WTC11 (cell line): Measurements from ENCODE around the gene RIC8B. TPM values are rescaled to one million over a fixed set of nuclear protein-coding genes. Genes with fewer than 3 reads are reported as not detected.

Experiments used
- ATAC-seq: fragments of 200-7000 bp; cut with Tn5 transposase; 2 replicates; pipeline ENCODE4 v1.10.0; 2021; ENCODE audit warnings: mild to moderate bottlenecking, moderate library complexity
- CTCF ChIA-PET: fragments of 300-600 bp; sonication (Branson Sonifier 250); formaldehyde crosslinking; loops from one replicate; lab custom pipeline; 2021; ENCODE audit warnings: antibody characterized with exemption; lab: Charles Lee
- POLR2A ChIA-PET: fragments of 350-600 bp; sonication (Branson Sonifier 250); formaldehyde crosslinking; loops from one replicate; lab custom pipeline; 2021; ENCODE audit warnings: antibody characterized with exemption; lab: Charles Lee
- DNase-seq: peaks from one replicate; pipeline ENCODE4 v3.0.0; 2021; ENCODE audit warnings: low spot score
- H3K27ac Mint-ChIP-seq: 2 replicates; pipeline ENCODE4 v1.8.0; 2021; ENCODE audit warnings: mixed read lengths
- H3K27me3 Mint-ChIP-seq: 2 replicates; pipeline ENCODE4 v1.8.0; 2021; ENCODE audit warnings: low read depth, mild to moderate bottlenecking, moderate library complexity, mixed read lengths
- H3K36me3 Mint-ChIP-seq: 2 replicates; pipeline ENCODE4 v1.8.0; 2021; ENCODE audit warnings: mixed read lengths
- H3K4me1 Mint-ChIP-seq: 2 replicates; pipeline ENCODE4 v1.8.0; 2022; ENCODE audit warnings: mixed read lengths
- H3K4me3 Mint-ChIP-seq: 2 replicates; pipeline ENCODE4 v1.8.0; 2021; ENCODE audit warnings: mild to moderate bottlenecking, moderate library complexity, mixed read lengths
- H3K9me3 Mint-ChIP-seq: 2 replicates; pipeline ENCODE4 v1.8.0; 2021; ENCODE audit warnings: mixed read lengths
- ATF3 ChIP-seq: sonication (generic); formaldehyde crosslinking; conservative IDR thresholded peaks from 2 replicates; pipeline ENCODE4 v1.8.1; 2022; ENCODE audit warnings: mild to moderate bottlenecking, missing genetic modification reagents
- CBFB ChIP-seq: sonication (generic); formaldehyde crosslinking; IDR thresholded peaks from 2 replicates; pipeline ENCODE4 v1.8.1; 2022; ENCODE audit warnings: mild to moderate bottlenecking, low read depth, missing genetic modification reagents
- CREB1 ChIP-seq: sonication (generic); formaldehyde crosslinking; IDR thresholded peaks from 2 replicates; pipeline ENCODE4 v1.8.0; 2023; ENCODE audit warnings: mild to moderate bottlenecking, missing genetic modification reagents
- ETV6 ChIP-seq: sonication (generic); formaldehyde crosslinking; IDR thresholded peaks from 2 replicates; pipeline ENCODE4 v1.8.1; 2022; ENCODE audit warnings: mild to moderate bottlenecking, missing genetic modification reagents
- FOXP1 ChIP-seq: sonication (generic); formaldehyde crosslinking; IDR thresholded peaks from 2 replicates; pipeline ENCODE4 v1.8.0; 2022; ENCODE audit warnings: missing genetic modification reagents, mild to moderate bottlenecking, moderate library complexity, borderline replicate concordance
- GRHL2 ChIP-seq: fragments of 250-450 bp; sonication (Bioruptor Pico); IDR thresholded peaks from 2 replicates; pipeline ENCODE4 v1.8.0; 2022; ENCODE audit warnings: mild to moderate bottlenecking, moderate library complexity; ENCODE audit not compliant: insufficient replicate concordance, severe bottlenecking
- GTF2I ChIP-seq: fragments of 250-450 bp; sonication (Bioruptor Pico); conservative IDR thresholded peaks from 2 replicates; pipeline ENCODE4 v1.4.0; 2021; ENCODE audit warnings: mild to moderate bottlenecking
- IRF2 ChIP-seq: sonication (generic); formaldehyde crosslinking; IDR thresholded peaks from 2 replicates; pipeline ENCODE4 v1.8.0; 2022; ENCODE audit warnings: low read depth, missing genetic modification reagents, borderline replicate concordance
- MLX ChIP-seq: sonication (generic); formaldehyde crosslinking; IDR thresholded peaks from 2 replicates; pipeline ENCODE4 v1.8.1; 2023; ENCODE audit warnings: mild to moderate bottlenecking, missing genetic modification reagents, moderate library complexity
- NR3C1 ChIP-seq: sonication (generic); formaldehyde crosslinking; conservative IDR thresholded peaks from 2 replicates; pipeline ENCODE4 v1.8.1; 2023; ENCODE audit warnings: low read depth, mild to moderate bottlenecking, missing genetic modification reagents
- PRDM15 ChIP-seq: sonication (generic); formaldehyde crosslinking; IDR thresholded peaks from 2 replicates; pipeline ENCODE4 v1.8.0; 2022; ENCODE audit warnings: missing genetic modification reagents
- PREB ChIP-seq: sonication (generic); formaldehyde crosslinking; IDR thresholded peaks from 2 replicates; pipeline ENCODE4 v1.8.1; 2022; ENCODE audit warnings: mild to moderate bottlenecking, missing genetic modification reagents, moderate library complexity, borderline replicate concordance
- RELA ChIP-seq: sonication (generic); formaldehyde crosslinking; IDR thresholded peaks from 2 replicates; pipeline ENCODE4 v1.8.1; 2022; ENCODE audit warnings: missing genetic modification reagents, mild to moderate bottlenecking, borderline replicate concordance
- TP53 ChIP-seq: sonication (generic); formaldehyde crosslinking; IDR thresholded peaks from 2 replicates; pipeline ENCODE4 v1.8.1; 2023; ENCODE audit warnings: mild to moderate bottlenecking, missing genetic modification reagents
- ZBTB21 ChIP-seq: sonication (generic); formaldehyde crosslinking; IDR thresholded peaks from 2 replicates; pipeline ENCODE4 v1.8.1; 2023; ENCODE audit warnings: mild to moderate bottlenecking, missing genetic modification reagents, borderline replicate concordance
- ZMAT4 ChIP-seq: fragments of 250-450 bp; sonication (Bioruptor Pico); IDR thresholded peaks from 2 replicates; pipeline ENCODE4 v1.9.0; 2021; ENCODE audit warnings: mild to moderate bottlenecking
- ZNF423 ChIP-seq: fragments of 250-450 bp; sonication (Bioruptor Pico); IDR thresholded peaks from 2 replicates; pipeline ENCODE4 v2.1.2; 2022; ENCODE audit warnings: mild to moderate bottlenecking, moderate library complexity
- ZNF671 ChIP-seq: fragments of 250-450 bp; sonication (Bioruptor Pico); IDR thresholded peaks from 2 replicates; pipeline ENCODE4 v1.8.0; 2021; ENCODE audit warnings: mild to moderate bottlenecking
- total RNA-seq: library from RNA; stranded (reverse); gene quantifications from 3 replicates; pipeline ENCODE4 v1.2.3, GENCODE V29; 2021
- TF ChIP-seq, protein P1 (sequence below): sonication (generic); formaldehyde crosslinking; IDR thresholded peaks from 2 replicates; pipeline ENCODE4 v1.8.1; 2023; ENCODE audit warnings: mild to moderate bottlenecking, missing genetic modification reagents, borderline replicate concordance
- TF ChIP-seq, protein P2 (sequence below): fragments of 250-450 bp; sonication (Bioruptor Pico); IDR thresholded peaks from 2 replicates; pipeline ENCODE4 v1.9.0; 2021; ENCODE audit warnings: moderate library complexity, mild to moderate bottlenecking, inconsistent platforms, borderline replicate concordance

The RIC8B gene
- total RNA-seq, 1 experiment from 2014 or later = 20.2 TPM

- TF ChIP-seq, protein P1, sequence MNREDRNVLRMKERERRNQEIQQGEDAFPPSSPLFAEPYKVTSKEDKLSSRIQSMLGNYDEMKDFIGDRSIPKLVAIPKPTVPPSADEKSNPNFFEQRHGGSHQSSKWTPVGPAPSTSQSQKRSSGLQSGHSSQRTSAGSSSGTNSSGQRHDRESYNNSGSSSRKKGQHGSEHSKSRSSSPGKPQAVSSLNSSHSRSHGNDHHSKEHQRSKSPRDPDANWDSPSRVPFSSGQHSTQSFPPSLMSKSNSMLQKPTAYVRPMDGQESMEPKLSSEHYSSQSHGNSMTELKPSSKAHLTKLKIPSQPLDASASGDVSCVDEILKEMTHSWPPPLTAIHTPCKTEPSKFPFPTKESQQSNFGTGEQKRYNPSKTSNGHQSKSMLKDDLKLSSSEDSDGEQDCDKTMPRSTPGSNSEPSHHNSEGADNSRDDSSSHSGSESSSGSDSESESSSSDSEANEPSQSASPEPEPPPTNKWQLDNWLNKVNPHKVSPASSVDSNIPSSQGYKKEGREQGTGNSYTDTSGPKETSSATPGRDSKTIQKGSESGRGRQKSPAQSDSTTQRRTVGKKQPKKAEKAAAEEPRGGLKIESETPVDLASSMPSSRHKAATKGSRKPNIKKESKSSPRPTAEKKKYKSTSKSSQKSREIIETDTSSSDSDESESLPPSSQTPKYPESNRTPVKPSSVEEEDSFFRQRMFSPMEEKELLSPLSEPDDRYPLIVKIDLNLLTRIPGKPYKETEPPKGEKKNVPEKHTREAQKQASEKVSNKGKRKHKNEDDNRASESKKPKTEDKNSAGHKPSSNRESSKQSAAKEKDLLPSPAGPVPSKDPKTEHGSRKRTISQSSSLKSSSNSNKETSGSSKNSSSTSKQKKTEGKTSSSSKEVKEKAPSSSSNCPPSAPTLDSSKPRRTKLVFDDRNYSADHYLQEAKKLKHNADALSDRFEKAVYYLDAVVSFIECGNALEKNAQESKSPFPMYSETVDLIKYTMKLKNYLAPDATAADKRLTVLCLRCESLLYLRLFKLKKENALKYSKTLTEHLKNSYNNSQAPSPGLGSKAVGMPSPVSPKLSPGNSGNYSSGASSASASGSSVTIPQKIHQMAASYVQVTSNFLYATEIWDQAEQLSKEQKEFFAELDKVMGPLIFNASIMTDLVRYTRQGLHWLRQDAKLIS = no peak
These were observed 45.5 kb downstream of the RIC8B start (continued) for GRCh38 chr12:106819991-106820390.

GRCh38 chr12:106831699-106832098 lies 57.2 kb downstream of the RIC8B start:
- Mint-ChIP-seq H3K9me3 (no peaks in the 10 kb centered on the region), H3K4me3 (no peak overlapping the region), H3K36me3 (0 out of 2 replicates have a peak, but pooled peaks cover 5% of the 10 kb centered on the region), H3K4me1 (peaks cover 15% of the 10 kb centered on the region), H3K27ac (peak overlapping the region; percentile 61), H3K27me3 (no peaks in the 10 kb centered on the region)
- CTCF ChIA-PET = interaction anchor here (1.1 to 1.4 kb wide), 2 partner anchors 10 to 109 kb away, joined by 3 to 6 read pairs; no protein-coding TSS in a partner anchor
- DNase-seq (no peak), ATAC-seq (peak; percentile 85)
- TF ChIP-seq, protein P2, sequence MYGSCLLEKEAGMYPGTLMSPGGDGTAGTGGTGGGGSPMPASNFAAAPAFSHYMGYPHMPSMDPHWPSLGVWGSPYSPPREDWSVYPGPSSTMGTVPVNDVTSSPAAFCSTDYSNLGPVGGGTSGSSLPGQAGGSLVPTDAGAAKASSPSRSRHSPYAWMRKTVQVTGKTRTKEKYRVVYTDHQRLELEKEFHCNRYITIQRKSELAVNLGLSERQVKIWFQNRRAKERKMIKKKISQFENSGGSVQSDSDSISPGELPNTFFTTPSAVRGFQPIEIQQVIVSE (CRISPR knock-in tag) = no peak
- no peak for TF ChIP-seq NR3C1 (CRISPR knock-in tag)
- no peak for TF ChIP-seq TP53 (CRISPR knock-in tag)
- no peak for TF ChIP-seq IRF2 (CRISPR knock-in tag)
- no peak for TF ChIP-seq CREB1 (CRISPR knock-in tag)
- 0 out of 2 replicates have a peak, but pooled peaks have one; percentile 30 for TF ChIP-seq ETV6 (CRISPR knock-in tag)
- TF ChIP-seq GTF2I = no peak
- no peak for TF ChIP-seq GRHL2 (CRISPR knock-in tag)
- POLR2A ChIA-PET = no interaction called here

DNA sequence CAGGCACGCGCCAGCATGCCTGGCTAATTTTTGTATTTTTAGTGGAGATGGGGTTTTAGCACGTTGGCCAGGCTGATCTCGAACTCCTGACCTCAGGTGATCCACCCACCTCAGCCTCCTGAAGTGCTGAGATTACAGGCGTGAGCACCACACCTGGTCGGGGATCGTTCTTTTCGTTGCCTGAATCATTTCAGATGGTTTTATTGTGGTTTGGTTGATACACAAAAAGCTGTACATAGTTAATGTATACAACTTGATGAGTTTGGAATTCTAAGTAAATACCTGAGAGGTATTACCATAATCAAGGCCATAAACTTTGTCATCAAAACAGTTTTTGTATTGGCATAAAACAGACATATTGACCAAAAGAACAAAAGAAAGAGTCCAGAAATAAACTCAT lies 63.3 kb downstream of the RIC8B start:
- Mint-ChIP-seq H3K4me1 (peaks cover 31% of the 10 kb centered on the region), H3K27me3 (no peaks in the 10 kb centered on the region), H3K9me3 (no peaks in the 10 kb centered on the region), H3K27ac (no peak overlapping the region), H3K36me3 (peaks cover 6% of the 10 kb centered on the region; the same call in 1 of the 2 replicates), H3K4me3 (no peak overlapping the region)
- DNase-seq = no peak
- ATAC-seq = no peak
- CTCF ChIA-PET = interaction anchor here (1.4 kb wide), 1 partner anchor 115 kb away, joined by 4 read pairs; no protein-coding TSS in a partner anchor
- POLR2A ChIA-PET = no interaction called here
- TF ChIP-seq PREB (CRISPR knock-in tag) = no peak
- no peak for TF ChIP-seq ETV6 (CRISPR knock-in tag)
- TF ChIP-seq FOXP1 (CRISPR knock-in tag) = no peak
- TF ChIP-seq MLX (CRISPR knock-in tag) = no peak
- no peak for TF ChIP-seq ZMAT4 (CRISPR knock-in tag)
- no peak for TF ChIP-seq CBFB (CRISPR knock-in tag)
- no peak for TF ChIP-seq PRDM15 (CRISPR knock-in tag)
- no peak for TF ChIP-seq ZNF423 (CRISPR knock-in tag)
- TF ChIP-seq RELA (CRISPR knock-in tag) = no peak
- no peak for TF ChIP-seq ATF3 (CRISPR knock-in tag)
- no peak for TF ChIP-seq ZBTB21 (CRISPR knock-in tag)
- no peak for TF ChIP-seq ZNF671 (CRISPR knock-in tag)
